GM10847 (cell line): Measurements from ENCODE around the gene PHF3.

Experiments
- POLR2A ChIP-seq: IDR thresholded peaks from 2 replicates; pipeline ENCODE4 v1.6.1; 2011; ENCODE audit not compliant: insufficient read length; ENCODE audit errors: extremely low read depth

The PHF3 gene

GRCh38 chr6:63721181-63721580 lies 85.6 kb downstream of the PHF3 start:
- no peak for TF ChIP-seq POLR2A

DNA sequence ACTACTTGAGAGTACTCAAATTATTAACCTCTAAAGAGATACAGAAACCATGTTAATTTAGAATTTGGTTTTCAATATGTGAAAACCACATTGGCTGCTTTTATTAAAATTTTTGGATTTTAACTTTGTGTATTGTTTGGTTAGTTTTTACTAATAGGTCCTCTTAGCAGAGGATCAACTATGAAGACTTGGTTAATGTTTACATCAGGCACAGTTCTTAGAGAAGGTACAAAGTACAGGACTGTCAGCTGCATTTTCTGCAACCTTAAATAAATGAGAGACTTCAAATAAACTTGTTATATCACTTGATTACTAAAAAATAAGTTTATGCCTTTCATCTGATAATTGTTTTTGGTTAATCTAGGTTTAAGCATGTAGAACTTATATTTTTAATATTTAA lies 89.1 kb downstream of the PHF3 start:
- TF ChIP-seq POLR2A: no peak

DNA sequence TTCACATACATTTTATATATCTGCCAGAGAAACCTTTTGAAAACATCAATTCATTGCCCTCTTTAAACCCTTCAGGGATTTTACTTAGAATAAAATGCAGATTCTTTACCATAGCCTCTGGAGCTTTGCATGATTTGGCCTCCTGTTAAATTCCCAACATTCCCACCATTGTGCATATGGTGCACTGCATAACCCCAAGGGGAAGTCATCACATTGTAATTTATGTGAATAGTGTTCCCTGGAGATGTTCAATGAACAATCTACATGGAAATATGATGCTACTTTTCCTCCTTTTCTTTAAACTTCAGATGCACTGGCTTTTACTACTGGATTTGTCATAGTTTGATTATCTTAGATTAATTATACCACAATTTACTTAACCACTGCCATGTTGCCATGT lies 94.7 kb downstream of the PHF3 start:
- no peak for TF ChIP-seq POLR2A

- no peak for TF ChIP-seq POLR2A
These were observed 96.3 kb downstream of the PHF3 start for GRCh38 chr6:63731930-63732329.

GRCh38 chr6:63732336-63732735 lies 96.7 kb downstream of the PHF3 start:
- no peak for TF ChIP-seq POLR2A

- TF ChIP-seq POLR2A: no peak
These were observed 99.3 kb downstream of the PHF3 start for GRCh38 chr6:63734923-63735322.

GRCh38 chr6:63739094-63739687 lies 103.6 kb downstream of the PHF3 start:
- no peak for TF ChIP-seq POLR2A

GRCh38 chr6:63740709-63741108 lies 105.1 kb downstream of the PHF3 start:
- no peak for TF ChIP-seq POLR2A

- TF ChIP-seq POLR2A: no peak
These were observed 106.5 kb downstream of the PHF3 start for GRCh38 chr6:63742060-63742459.

- no peak for TF ChIP-seq POLR2A
These were observed 108.1 kb downstream of the PHF3 start for GRCh38 chr6:63743691-63744090.

GRCh38 chr6:63744810-63745209 lies 109.2 kb downstream of the PHF3 start:
- no peak for TF ChIP-seq POLR2A

- no peak for TF ChIP-seq POLR2A
These were observed 110.2 kb downstream of the PHF3 start for GRCh38 chr6:63745784-63746183.

DNA sequence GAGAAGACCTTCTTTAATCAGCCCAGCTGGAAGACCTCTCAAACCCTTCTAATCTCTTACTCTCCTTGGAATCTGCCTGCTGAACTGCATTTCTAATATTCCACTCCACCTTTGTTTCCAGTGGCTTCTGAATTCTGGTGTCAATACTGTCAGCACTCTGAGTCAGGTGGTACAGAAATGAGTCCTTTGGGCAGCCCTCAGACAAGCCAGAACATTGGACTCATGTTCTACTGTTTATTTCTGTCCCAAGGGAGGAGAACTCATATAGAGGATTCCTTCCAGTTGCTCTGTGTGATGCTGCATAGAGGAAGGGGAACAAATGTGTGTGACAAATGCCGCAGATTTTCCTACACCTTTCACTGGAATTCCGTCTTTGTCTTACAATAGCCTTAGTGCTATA lies 114.8 kb downstream of the PHF3 start:
- no peak for TF ChIP-seq POLR2A

DNA sequence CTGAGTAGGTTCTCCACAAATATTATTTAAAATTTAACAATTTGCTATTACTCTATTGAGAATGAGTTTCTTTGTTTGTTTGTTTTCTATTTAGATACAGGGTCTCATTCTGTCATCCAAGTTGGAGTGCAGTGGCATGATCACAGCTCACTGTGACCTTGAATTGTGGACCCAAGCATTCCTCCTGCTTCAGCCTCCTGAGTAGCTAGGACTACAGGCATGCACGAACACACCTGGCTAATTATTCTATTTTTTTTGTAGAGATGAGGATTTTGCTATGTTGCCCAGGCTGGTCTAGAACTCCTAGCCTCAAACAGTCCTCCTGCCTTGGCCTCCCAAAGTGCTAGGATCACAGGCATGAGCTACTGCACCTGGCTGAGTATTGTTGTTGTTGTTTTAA lies 122.2 kb downstream of the PHF3 start:
- TF ChIP-seq POLR2A: no peak

- no peak for TF ChIP-seq POLR2A
These were observed 124.1 kb downstream of the PHF3 start for GRCh38 chr6:63759605-63760105.

- TF ChIP-seq POLR2A: no peak
These were observed 124.6 kb downstream of the PHF3 start for GRCh38 chr6:63760199-63760598.

DNA sequence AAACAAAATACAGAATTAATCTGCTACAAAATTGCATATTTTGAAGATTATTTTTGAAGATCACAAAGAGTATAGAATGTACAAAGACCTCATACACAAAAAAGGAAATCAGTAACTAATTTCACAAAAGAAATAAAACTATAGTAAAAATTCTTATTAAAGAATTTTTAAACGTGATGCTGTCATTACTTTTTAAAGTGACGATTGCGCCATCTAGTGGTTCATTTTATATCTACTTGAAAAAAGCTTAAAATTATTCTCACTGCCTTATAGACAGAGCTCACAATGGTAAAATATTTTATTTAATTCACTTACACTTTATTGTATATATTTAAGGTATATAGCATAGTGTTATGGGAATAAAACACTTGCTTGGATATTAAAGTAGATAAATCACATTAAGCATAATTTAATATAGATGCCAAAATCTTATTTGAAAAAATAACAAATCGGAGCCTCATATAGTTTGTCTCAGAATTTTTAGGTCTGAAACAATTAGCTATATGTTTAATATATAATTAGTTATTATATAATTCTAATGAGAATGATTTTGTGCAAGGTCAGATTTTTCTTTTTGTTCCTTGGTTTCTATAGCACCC lies 128.8 kb downstream of the PHF3 start:
- TF ChIP-seq POLR2A: no peak
